Measurements from ENCODE around the gene ADCY2.

The ADCY2 gene

DNA sequence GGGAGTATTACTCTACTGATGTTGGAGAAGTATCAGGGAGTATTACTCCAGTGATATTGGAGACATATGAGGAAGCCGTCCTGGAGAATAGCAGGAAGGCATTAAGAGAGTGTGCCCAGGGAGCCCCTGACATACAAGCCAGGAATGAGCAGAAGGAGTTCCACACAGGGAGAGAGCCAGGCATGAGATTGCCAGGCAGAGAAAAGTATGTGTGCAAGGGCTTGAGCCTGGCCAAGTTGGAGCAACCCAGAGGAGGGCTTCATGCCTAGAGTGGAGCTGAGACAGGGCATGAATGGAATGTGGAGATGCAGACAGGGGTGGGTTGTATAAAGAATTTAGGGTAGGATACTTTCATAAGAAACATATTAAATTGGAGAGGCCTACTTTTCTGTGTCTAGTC, 213.8 kb downstream of the ADCY2 start:
- no peak for DNase-seq

GRCh38 chr5:7610531-7611177, 214.7 kb downstream of the ADCY2 start:
- no peak for DNase-seq

GRCh38 chr5:7611518-7611917, 215.6 kb downstream of the ADCY2 start:
- no peak for DNase-seq

DNA sequence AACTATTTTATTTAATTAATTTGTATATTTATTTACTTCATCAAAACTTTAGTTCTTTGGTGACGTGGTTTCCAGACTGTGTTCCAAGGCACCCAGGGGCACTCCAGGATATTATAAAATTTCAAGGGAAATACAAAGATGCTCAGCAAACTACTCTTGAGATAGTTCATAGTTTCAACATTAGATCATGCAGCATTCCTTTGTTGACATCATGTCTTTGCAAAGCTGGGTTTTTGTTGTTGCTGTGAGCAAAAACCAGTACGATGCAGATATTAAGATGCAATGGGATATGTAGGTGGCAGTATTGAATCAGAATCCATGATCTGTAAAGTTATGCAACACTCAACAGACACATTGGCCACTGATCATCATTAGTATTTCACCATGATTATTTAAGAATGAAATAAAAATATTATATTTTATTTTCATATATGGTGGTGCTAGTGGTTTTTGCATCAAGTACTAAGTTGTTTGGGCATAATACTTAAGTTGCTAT, 219.7 kb downstream of the ADCY2 start:
- no peak for DNase-seq

DNA sequence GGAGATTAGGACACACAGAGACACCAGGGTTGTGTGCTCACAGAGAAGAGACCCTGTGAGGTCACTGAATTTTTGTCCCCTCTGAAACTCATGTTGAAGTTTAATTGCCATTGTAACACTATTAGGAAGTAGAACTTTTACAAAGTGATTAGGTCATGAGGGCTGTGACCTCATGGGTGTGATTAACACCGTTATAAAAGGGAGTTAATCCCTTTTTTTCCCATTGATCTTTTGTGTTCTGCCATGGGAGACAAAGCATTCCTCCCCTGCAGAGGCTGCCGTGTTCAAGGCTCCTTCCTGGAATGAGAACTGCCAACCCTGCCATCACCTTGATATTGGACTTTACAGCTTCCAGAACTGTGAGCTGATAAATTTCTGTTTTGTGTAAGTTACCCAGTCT, 221.0 kb downstream of the ADCY2 start:
- no peak for DNase-seq

GRCh38 chr5:7622498-7622897, 226.6 kb downstream of the ADCY2 start:
- DNase-seq, result no peak

DNA sequence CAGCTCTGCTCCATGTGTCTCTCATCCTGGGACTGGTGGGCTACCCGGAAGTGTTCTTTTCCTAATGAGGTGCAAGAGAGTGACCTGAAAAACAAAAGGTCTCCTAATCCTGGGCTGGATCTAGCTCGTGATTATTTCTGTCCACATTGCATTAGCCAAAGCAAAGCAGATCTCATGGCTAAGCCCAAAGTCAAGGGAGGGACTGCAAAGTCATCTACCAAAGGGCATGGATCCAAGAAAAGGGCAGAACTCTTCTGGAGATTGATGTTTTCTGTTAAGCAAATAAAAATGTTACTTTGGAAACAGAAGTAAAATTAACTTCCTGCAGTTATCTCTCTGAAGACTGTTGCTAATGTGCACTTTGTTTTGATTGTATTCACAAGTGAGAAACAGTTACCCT, 229.8 kb downstream of the ADCY2 start:
- DNase-seq, result no peak

DNA sequence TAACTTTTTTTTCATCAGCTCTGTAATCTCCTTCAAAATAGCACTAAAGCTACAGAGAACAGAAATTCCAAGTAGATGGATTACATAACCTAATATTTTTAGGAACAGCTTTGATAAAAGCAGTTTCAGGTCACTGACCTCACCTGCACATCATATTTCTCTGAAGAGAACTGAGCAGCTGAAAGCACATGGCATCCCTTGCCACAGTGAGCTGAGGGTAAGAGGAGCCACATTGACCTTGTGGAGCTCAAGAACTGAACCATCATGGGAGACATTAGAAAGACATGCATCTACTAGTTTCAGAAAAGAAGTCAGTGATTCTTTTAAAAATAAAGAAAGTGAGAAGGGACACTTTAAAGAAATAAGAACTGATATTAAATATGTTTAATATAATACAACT, 232.3 kb downstream of the ADCY2 start:
- DNase-seq, result no peak

DNA sequence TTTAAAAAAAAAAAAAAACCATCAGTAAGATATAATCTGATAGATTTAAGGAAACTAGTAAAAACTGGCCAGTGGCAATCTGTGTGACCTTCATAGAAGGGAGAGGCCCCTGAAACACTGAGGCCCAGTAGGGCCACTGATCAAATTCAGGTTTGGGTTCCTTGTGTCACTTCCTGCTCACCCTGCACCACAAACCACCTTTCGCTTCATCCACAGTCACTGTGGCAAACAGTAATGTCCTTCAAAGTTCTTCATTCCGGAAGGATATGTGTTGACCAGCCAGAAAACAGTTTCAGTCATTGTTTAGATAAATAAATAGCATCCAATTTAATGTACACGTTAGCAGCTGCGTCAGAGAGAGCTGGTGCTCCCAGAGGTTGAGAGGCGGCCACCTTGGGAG, 232.9 kb downstream of the ADCY2 start:
- no peak for DNase-seq

- peak; percentile 21 to 38 for DNase-seq
Observed at GRCh38 chr5:7629561-7629960, 233.6 kb downstream of the ADCY2 start.

GRCh38 chr5:7634837-7635236, 238.9 kb downstream of the ADCY2 start:
- no peak for DNase-seq

DNA sequence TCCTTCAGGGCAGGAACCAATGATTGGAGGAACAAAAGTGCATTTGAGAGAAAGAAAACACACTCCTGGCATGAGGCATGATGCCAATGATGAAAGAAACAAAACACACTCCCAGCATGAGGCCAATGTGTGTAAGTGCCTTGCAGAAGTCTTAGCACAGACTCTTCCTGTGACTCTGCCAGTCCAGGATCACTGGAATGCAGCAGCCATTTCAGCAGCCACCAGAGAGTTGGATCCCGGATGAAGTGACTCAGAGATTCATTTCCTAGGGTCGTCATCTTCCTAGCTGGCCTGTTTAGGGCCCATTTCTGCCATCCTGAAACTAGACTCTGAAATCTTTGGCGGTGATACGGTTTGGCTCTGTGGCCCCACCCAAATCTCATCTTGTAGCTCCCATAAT, 242.5 kb downstream of the ADCY2 start:
- no peak for DNase-seq

GRCh38 chr5:7642029-7642428, 246.1 kb downstream of the ADCY2 start:
- no peak for DNase-seq

- DNase-seq, result no peak
Observed at GRCh38 chr5:7644723-7645122, 248.8 kb downstream of the ADCY2 start.

GRCh38 chr5:7650755-7651154, 254.8 kb downstream of the ADCY2 start:
- no peak for DNase-seq

DNA sequence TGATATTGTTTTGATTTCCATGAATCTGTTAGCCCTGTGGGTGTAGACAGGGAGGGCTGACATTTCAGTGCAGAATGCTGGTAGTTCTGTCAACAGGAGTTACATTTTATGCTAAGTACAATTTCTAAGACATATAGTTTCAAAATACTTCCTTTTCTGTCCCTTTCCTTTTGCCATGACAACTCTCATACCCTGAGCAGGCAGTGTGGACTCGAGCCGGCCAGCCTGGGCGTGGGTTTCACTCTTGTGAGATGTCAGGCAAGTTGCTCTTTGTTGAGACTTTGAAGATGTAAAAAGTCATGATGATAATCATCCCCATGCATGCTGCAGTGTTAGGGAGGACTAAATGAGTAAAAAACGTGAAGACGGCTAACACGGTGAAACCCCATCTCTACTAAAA, 257.1 kb downstream of the ADCY2 start:
- DNase-seq, result no peak

GRCh38 chr5:7657153-7657552, 261.2 kb downstream of the ADCY2 start:
- no peak for DNase-seq

DNA sequence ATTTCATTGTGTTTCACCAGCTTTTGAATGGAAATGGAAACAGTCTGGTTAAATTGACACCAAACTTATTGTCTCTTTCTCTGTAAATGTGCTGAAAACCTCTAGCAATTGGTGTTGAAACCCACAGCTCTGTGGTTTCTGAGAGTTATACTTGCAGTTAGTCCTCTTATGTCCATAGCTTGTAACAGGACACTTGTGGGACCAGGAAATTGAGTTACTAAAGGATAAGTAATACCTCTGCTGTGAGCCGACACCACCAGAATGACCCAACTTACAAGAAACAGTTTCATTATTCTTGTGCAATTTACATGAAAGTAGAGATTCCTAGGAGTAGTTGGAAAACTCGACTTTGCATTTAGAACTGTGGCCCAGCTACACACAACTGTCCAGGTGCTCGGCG, 263.5 kb downstream of the ADCY2 start:
- no peak for DNase-seq

- DNase-seq, result no peak
Observed at GRCh38 chr5:7662289-7662688, 266.4 kb downstream of the ADCY2 start.

DNA sequence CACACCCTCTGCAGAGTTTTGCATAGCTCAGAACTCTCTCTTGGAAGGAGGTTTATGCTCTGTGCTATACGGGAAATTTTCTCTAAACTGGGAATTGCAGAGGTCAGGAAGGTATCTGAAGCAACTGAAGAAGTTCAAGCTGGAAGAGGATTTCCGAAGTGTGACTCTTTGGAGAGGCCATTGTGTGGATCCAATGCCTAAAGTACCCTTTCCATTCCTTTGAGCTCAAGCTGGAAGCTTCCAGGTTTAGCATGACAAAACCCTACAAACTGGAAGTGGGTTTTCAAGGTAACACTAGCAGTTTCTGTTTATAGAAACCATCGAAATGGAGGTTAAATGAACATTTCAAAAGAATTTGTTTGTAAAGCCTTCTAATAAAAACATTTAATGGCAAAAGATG, 267.9 kb downstream of the ADCY2 start:
- no peak for DNase-seq

- DNase-seq, result no peak
Observed at GRCh38 chr5:7664208-7664607, 268.3 kb downstream of the ADCY2 start.

DNA sequence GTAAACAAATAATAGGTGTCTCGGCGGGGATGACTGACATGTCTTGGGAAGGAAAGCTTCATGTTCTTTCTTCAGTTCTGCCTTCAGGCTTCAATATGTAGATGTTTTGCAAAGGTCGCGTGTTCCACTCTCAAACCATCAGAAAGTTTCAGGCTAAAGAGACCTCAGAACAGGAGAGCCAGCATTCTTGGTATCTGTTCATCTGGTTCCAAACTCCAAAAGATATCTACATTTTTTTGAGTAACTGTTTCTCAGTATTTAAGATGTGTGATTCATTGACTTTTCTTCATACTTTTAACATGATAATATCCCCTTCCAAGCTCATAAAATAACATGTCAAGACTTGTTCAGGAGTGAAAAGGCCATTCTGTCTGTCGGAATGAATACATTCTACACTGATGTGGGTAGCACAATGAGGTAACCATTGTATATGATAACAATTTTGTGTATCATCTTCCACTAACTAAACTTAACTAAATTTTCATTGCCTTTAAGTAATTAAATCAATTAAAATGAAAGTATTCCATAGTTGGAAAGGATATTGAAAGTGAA, 271.4 kb downstream of the ADCY2 start:
- DNase-seq, result no peak

DNA sequence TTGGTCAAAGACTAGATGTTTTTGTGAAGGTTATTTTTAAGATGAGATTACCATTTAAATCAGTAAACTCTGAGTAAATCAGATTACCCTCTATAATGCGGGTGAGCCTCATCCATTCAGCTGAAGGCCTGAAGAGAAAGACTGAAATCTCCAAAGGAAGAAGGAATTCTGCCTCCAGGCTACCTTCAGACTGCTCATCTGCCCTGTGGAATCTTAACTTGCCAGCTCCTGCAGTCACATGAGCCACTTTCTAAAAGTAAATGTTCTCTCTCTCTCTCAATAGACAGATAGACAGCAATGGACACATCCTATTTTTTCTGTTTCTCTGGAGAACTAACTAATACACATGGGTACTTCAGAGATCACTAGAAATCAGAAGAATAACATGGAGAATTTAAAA, 272.2 kb downstream of the ADCY2 start:
- no peak for DNase-seq

GRCh38 chr5:7668627-7669026, 272.7 kb downstream of the ADCY2 start:
- DNase-seq, result no peak

DNA sequence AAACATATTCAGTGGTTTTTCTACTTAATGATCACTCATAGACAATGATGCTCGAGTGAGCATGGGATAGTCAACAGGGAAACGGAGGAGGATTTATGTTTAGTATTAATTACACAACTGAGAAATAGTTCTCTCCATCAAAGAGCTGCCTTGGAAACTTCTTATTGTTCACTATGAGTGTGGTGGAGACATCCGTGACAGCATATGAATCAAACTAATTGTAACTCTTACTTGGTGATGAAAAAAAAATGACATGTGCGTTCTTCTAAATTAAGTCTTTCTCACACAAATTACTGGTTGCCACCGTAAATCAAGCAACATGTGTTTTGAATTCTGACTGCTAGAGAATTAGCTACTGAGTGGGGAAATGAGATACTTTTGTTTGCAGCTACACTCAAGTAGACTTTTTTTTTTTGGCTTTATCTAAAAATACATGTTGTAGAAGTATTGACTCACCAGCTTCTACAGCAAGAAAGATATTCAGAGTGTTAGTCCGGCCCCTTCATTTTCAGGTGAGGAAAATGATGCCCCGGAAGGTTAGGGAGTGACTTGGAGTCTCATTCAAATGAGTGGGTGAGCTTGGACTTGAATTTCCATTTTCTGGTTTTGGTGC, 275.5 kb downstream of the ADCY2 start:
- no peak for DNase-seq

All from NCI-H187 (cell line).